Activated CD4-positive, alpha-beta T cell treated with anti-CD3 and anti-CD28 coated beads, Interleukin-2, amount 50 U/mL, for 4 hours (primary cell): ENCODE results near the gene DCAF7.

Experiments used
- DNase-seq, 2 experiments: peaks; one replicate each; pipeline ENCODE4 v3.0.0-alpha.2; 2020

The DCAF7 gene

DNA sequence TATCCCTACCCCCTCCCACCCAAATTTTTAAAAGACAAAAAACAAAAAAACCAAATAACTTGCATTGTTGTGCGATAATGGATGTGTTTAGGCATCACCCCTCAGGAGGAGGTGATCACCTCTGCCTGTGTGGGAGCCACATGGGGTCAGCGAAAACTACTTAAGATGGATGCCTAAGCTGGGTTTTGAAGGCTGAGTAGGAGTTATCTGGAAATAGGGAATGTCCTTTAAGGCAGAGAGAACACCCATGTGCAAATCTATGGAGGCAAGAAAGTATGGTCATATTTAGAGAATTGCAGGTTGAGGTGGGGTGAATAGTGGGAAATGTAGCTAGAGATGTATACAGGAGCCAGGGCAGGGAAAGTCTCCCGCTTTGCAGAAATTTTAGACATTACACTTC lies 44.9 kb downstream of the DCAF7 start:
- no peak for DNase-seq

DNA sequence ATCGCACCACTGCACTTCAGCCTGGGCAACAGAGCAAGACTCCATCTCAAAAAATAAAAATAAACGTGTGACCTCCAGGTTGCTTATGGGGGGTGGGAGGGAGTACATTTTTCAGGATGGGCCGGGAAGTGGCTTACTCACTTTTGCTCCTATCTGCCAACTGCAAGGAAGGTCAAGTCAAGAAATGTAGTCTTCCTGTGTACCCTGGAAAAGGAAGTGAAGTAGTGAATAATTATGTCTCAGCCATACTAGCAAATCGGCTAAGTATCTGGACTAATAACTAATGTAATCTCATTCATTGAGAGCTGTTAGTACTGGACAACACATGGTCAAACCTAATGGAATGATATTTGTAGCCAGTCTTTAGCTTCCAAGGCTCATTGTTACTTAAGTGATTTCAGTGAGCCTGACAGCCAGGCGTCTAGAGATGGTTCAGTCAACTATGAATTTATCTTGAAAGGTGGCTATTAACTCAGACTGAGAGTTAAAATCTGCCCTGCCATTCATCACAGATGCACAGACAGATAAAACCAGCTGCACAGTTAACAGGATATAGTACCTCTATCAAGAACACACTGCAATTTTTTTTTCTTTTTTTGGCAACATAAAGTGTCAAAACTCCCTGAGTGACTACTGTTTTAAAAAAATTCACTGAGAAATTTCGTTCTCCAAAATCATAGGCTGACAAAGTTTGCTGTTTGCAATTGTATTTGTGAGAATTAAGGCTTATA lies 46.7 kb downstream of the DCAF7 start:
- no peak for DNase-seq

DNA sequence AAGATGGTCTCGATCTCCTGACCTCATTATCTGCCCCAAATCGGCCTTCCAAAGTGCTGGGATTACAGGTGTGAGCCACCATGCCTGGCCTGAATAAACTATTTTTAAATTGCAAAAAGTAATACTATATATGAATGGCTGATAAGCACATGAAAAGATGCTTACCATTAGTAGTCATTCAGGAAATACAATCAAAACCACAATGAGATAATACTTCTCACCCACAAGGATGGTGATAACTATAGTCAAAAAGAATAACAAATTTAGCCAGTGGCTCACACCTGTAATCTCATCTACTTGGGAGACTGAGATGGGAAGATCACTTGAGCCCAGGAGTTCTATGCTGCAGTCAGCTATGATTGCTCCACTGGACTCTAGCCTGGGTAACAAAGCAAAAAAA lies 48.0 kb downstream of the DCAF7 start:
- DNase-seq, result no peak

DNA sequence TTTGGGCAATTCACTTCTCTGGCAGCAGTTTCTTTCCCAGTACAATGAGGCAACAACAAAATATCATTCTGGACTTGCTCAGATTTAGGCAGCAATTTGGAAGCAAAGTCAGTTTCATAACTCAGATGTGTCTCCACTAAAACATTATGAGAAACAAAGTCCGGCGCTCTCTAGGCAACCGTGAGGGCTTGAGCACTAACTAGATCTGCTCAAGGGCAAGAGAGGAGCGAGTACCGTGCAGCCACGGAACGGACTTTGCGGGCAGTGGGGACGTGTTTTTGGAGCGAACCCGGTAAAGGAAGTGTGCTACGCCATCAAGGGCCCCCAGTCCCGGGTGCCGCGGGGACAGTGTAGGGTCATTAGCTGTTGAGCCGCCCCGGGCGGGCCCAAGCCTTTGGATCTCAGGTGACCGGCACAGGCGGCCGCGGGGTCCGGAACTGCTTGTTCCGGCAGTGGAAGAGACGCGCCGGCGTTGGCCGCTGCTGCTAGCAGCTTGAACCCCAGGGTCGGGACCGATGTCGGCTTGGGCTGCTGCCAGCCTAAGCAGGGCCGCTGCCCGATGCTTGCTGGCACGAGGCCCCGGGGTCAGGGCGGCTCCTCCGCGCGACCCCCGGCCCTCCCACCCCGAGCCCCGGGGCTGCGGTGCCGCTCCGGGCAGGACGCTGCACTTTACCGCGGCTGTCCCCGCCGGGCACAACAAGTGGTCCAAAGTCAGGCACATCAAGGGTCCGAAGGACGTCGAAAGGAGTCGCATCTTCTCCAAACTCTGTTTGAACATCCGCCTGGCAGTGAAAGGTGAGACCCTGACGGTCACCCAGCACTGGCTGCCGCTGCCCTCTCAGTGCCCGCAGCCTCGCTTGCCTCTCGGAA lies 50.5 kb downstream of the DCAF7 start, which contains the start of gene TACO1:
Gene TACO1 (plus strand): TSS at position 327 of the 870 bp plus-strand sequence. CDS start 189 bp downstream, at position 516.
- peak; percentile 70 to 72 for DNase-seq

DNA sequence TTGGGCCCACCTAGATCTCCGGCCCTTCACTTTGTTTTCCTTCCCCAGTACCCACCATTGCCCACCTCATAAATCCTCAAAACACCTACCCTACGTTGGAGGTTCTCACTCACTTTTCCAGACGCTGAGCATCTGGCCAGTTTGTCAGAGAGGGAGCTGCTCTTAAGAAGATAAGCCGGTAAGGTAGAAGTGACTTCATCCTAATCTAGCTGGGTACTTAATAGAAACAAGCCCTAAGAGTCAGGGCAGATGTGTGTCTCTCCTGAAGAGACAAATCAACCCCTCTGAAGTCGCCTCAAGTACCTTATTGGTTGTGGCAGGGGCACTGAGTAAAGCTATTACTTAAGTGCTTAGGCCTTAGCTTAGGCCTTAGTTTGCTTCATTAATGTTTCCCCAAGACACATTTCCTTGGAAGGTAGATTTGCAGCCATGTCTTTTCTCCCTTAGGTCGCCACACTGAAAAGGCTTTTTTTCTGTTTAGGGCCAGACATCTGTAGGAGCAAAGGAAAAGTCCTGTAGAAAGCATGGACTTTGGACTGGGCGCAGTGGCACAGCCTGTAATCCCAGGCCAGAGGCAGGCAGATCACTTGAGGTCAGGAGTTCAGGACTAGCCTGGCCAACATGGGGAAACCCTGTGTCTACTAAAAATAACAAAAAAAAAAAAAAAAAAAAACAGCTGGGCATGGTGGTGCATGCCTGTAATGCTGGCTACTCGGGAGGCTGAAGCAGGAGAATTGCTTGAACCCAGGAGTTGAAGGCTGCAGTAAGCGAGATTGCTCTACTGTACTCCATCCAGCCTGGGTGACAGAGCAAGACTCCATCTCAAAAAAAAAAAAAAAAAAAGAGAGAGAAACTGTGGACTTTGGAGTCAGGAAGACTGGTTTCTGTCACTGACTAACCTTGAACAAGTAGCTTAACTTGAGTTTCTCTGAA lies 51.4 kb downstream of the DCAF7 start:
- no peak for DNase-seq

DNA sequence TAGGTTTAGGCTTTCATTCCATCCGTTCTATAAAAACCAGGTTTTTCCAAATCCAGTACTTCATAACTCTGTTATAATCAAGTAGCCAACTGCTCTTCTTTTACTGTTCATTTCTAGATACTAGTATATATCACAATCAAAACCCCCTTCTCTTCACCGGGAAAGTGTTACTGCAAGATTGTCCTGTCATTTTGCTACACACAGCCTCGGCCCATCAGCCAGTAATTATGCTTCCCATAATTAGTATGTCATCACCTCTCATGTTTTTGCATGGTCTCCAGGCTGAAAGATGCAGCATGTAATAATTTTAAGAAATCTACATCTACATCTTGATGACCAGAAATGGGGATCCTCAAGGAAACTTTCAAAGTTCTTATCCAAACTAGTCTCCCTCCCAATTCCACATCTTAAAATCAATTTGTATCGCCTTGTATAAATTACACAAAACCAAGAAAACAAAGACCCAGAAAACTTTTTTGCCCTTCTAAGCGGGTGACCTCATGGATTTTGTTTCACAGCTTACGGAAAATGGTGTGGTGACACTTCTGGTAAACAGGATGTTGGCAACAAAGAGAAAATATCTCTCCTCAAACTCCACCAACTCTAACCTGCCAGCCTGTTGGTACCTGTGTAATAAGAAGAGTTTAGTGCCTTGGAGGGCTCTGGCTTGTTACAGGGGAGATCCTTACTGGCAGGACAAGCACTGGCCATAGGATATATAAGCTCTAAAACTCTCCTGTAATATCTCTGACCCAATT lies 59.7 kb downstream of the DCAF7 start:
- DNase-seq, result peak in 1 of 2 experiments; percentile 17

DNA sequence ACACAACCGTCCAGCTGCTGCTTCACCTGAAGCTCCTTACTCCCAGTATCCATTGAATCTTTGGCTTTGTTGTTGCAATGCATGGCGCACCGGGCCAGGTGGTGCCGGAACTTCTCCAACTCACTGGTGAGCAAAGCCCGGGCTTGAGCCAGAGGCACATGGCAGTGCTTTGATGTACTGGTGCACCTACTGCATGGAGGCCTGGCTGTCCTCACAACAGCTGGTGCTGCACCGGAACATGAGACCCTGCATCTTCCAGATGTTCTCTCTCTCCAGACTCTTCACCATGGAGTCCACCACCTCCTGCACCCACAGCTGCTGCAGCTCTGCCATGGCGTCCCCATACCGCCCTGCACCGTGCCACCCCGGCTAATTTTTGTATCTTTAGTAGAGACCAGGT lies 60.6 kb downstream of the DCAF7 start:
- no peak for DNase-seq

DNA sequence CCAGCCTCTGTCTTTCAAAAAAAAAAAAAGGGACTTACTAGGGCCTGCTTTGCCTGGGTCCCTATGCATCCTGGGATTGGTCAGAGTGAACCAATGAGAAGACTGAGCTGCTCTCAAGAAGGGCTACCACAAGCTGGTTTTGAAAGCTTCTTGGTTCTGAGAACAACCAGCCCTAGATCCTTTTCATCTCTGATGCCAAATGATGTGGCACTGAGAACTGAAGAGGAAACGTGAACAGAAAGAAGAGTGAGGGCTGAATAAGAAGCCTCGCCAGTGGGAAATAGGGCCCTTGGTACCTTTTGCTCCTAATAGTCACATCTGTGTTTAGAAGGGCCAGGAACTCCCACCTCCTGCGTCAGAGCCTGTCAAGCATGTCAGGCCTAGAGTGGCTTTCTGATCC lies 61.1 kb downstream of the DCAF7 start:
- DNase-seq, result peak in 1 of 2 experiments; percentile 11

DNA sequence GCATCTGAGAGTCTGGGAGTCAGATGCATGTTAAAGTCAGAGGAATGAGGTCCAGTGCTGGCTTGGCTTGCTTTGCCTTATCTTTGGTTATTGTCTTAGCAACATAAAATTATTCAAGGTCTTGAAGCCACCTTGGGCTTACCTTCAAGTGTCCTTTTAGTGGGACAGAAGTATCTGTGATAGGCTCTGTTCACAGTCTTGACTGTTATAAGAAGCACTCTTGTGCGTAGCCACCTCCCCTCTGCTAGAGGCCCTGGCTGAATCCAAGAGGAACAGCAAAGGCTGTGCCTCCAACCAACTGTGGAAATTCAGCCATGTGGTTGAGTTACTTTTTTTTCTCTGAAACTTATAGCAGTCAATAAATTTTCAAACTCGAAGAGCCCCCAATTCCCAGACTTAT lies 63.4 kb downstream of the DCAF7 start:
- DNase-seq, result no peak

DNA sequence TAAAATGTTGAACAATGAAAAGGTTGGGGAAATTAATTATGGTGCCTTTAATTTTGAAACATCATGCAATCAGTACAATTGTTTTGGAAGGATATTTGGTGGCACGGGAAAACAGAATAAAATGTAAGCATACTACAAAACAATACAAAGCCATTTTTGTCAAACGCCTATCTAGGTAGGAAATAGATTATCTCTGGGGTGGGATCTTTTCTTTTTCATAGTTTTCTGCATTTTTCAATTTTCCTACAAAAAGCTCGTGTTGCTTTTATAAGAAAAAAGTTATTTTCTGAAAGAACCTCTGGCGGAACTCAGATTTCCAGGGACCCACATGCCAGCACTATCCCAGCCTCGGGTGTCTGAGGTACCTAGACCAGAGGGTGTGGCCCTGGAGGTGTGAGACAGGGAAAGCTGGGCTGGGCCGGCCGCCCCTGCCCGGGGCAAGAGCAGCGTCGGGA lies 71.0 kb downstream of the DCAF7 start:
- no peak for DNase-seq

DNA sequence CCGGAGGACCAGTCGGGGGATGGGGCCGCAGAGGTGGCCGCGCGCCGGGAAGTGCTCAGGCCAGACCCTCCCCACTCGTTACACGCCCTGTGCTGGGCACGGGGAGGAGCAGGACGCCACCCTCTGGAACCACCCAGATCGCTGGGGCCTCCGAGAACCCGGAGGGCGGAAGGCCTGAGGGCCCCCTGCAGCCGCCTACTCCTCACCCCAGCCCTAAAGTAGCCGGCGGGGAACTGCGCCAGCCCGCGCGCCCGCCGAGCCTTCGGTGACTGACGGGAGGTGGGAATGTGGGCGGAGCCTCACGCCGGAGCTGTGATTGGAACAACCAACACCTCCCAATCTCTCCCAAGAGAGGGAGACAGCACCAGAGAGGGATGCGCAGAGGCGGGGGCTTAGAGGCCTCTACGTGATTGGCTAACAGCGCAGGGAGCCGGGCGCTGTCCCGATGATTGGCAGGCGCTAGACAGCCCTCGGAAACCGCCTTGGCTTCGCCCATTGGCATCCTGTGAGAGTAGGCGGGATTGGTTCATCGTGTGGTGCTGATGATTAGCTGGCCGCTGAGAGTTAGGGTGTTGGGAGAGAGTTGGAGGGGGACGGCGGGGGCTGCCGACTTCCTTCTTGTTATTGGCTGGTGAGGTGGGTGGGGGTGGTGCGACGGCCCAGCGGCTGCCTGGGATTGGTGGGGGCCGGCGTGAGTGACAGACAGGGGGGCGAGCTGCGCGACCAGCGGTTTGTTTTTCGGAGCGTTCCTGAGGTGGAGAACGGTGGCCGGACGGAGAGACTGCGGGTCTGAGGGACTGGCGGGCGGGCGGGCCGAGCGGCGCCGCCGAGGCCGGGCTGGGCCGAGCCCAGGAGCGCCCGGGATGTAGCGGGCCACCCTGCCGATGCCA lies 71.7 kb downstream of the DCAF7 start, which contains the start of gene MAP3K3:
Gene MAP3K3 (plus strand): TSS at position 734 of the 890 bp plus-strand sequence. CDS start 343 bp downstream, outside the sequence.
- DNase-seq, result peak; percentile 97

DNA sequence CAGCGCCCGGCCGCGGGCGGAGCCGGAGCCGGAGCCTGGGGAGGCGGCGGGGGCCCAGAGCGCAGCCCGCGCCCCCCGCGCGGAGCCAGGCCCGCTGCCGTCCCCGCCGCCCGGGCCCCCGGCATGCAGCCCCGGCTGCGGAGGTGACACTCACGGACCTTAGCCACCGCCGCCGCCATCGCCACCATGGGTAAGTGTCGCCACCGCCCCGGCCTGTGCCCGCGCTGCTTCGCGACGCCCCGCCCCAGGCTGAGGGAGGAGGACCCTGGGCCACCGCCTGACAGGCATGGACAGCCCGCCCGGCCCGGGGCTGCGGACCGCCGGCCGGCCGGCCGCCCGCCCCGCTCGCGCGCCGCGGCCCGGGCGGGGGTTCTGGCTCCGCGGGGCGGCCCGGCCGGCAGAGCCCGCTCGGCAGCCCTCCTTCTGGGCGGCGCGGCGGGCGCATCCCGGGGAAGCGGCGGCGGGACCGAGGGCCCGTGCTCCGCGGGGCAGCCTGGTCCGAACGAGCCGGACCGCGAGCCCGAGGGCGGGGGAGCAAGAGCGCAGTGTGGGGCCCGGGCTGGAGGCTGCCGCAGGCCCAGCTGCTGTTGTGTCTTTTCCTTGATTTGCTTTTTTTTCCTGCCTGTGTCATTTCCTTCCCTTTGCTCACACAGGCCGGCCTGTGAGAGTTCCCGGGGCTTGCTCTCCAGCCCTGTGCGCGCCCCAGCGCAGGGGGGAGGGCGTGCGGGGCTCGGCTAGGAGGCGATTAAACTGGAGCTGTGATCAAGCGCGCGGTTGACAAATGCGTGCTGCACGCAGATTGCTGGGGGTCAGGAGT lies 72.5 kb downstream of the DCAF7 start:
- DNase-seq, result peak; percentile 34 to 43

DNA sequence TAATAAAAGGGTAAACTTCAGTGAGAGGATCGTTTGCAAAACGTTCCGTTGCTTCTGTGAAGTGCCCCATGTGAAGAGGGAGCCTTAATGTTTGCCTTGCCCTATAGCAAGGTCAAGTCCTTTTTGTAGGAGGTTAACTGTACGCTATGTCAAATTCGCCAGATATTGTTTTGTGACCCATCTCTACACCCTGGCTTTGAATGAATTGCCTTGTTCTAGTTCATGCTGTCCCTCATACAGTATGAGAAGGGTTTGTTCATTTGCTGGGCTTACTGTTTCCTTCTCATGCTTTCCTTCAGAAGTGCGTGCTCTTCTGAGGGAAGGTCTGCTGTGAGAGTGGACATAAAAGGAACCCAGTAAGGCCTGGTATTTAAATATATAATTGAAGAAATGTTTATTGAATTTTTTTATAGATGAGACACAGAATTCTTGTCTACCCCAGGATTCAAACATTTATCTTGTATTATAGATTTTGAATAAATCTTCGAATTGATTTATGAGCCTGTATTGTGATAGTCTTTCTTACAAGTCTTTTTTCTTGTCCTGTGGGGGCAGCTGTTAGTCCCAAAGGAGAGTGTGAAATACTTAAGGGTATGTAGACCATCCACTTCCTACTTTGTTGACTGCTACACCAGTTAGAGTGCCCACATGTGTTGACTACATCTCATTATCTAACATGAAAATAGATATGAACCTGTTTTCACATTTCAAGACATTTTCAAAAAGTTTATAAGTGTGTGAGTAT lies 73.7 kb downstream of the DCAF7 start:
- no peak for DNase-seq

DNA sequence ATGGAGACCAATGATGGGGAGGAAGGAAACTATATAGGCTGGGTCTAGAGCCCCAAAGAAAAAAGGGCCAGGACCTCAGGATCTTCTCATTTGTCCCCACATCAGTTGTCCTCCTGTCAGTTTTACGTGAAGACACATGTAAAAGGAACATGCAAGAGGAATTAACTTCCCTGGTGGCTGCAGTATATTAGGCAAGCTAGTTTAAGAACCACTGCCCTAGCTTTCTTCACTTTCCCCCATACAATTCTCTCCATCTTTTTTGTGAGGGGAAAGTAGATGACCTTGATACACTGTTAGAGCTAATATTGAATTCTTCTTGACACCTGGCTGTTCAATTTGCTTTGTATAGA lies 74.2 kb downstream of the DCAF7 start:
- no peak for DNase-seq

DNA sequence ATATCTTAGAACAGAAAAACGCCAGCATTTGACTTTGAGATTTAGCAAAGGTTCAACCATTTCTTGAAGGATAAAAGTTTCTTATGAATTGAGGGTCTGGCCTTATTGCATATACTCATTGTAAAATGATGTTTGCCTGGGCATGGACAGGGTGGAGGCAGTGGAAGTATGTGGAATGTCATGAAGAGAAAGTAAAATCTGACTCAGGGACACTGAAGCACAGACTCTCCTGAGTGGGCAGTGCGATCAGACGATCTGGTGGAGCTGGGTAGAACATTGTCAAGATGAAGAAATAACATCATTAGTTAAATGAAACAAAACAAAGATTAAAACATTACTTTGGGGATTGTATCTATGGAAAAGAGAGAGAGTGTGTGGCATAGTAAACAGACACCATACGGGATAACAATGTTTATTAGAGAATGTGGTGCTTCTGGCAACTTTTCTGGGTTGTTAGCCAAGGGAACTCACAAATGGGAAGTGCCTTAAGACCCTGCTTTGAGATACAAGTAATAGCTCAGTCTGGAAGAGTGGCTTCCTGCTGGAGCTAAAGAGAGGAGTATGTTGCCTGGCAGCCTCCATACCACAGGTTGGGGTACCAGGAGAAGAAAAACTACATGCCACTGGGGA lies 76.4 kb downstream of the DCAF7 start:
- no peak for DNase-seq

DNA sequence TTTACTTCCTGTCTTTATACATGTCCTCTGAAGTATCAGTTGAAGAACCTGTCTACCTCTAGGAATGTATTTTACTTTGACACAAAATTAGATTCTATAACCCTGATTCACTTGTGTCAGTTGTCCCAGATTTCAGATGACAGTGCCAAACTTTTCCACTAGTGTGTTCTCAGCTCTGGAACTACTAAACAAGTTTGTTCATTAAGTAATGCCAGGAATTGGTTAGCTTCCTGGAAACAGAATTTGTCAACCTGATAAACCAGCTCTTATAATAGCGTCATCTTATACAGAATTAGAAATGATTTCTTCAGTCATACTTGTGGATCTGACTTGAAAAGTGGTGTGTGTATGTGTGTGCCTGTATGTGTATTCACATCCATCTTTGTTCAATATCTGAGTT lies 79.3 kb downstream of the DCAF7 start:
- no peak for DNase-seq

DNA sequence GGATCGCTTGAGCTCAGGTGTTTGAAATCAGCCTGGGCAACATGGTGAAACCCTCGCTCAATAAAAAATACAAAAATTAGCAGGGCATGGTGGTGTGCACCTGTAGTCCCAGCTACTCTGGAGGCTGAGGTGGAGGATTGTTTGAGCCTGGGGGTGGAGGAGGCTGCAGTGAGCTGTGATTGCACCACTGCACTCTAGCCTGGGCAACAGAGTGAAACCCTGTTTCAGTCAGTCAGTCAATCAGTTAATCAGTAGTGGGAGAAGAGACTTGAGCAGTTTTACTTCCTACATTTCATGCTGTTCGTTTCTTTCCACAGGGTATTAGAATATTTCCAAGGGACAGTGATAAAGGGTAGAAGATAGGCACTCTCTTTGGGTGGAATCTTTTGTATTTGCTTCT lies 80.8 kb downstream of the DCAF7 start:
- no peak for DNase-seq

DNA sequence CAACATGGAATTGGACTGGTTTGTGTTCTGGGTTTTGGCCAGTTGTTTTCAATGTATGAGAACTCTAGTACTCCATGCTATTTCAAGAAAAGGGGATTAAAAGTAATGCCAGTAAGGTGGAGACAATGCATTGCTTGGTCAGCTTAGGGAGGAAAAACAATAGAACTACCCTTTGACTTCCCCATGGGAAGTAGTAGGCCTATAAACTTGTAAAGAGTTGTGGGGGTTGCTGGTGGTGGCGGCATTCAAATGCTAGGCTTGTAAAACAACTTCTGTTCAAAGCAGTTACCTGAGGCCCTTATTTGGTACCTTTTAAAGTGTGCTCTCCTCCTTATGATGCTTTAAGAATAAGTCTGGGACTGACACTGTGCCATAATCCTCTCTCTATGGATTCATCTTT lies 81.3 kb downstream of the DCAF7 start:
- no peak for DNase-seq

DNA sequence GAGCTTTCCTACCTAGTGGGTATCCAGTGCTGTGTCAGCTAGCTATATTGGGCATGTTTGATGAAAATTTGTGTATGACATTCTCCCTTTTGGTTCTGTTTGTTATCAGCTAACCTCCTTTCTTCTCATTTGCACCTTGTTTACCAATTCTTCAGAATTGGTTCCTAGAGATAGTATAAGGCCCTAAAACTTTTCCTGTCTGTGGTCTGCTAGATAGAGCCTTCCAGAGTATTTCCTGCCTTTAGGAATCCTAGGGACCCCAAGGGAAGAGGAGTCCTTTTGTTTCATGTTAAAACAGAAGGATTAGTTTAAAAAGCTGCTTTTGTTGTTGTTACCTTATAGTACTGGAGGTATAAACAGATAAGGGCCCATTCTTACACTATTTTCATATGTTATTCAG lies 83.5 kb downstream of the DCAF7 start:
- no peak for DNase-seq
